Kidney (tissue), 14 donors: ENCODE results near the gene ELN. TPM values are rescaled to one million over a fixed set of nuclear protein-coding genes. Genes with fewer than 3 reads are reported as not detected.
A peak's percentile ranks its signal among the peaks of the same experiment; 100 is the strongest.

Source experiments
- DNase-seq, 5 donors: peaks; one replicate each; pipeline ENCODE4 v3.0.0-alpha.2; 2013 to 2020
- FAIRE-seq: peaks from 2 replicates; lab custom pipeline; 2012; peaks lifted over from hg19 to GRCh38; lab: Jason Lieb, UNC
- H3K27ac ChIP-seq, 2 donors: one replicate each; pipeline ENCODE4 v1.7.0; 2013; ENCODE audit warnings: low read depth in 2 of 2, low read length in 2 of 2, inconsistent platforms in 1 of 2
- H3K27me3 ChIP-seq: one replicate; pipeline ENCODE4 v1.7.1; 2013; ENCODE audit warnings: low read length, inconsistent platforms; ENCODE audit not compliant: control insufficient read depth, insufficient read depth
- H3K36me3 ChIP-seq, 3 donors: one replicate each; pipeline versions ENCODE4 v1.7.0 to v1.7.1; 2013; ENCODE audit warnings: low read length in 3 of 3, control low read depth in 1 of 3, inconsistent platforms in 1 of 3; ENCODE audit not compliant: insufficient read depth in 3 of 3, control insufficient read depth in 2 of 3
- H3K4me1 ChIP-seq, 3 donors: one replicate each; pipeline versions ENCODE4 v1.7.0 to v1.7.1; 2013; ENCODE audit warnings: low read length in 3 of 3, inconsistent platforms in 1 of 3, low read depth in 1 of 3; ENCODE audit not compliant: control insufficient read depth in 2 of 3, insufficient read depth in 2 of 3
- H3K4me3 ChIP-seq, 3 donors: one replicate each; pipeline versions ENCODE4 v1.7.0 to v1.8.1; 2013; ENCODE audit warnings: low read length in 3 of 3, control low read depth in 1 of 3, inconsistent platforms in 1 of 3
- H3K9ac ChIP-seq, 3 donors: one replicate each; pipeline versions ENCODE4 v1.7.0 to v1.7.1; 2013; ENCODE audit warnings: low read length in 3 of 3, control low read depth in 1 of 3, inconsistent platforms in 1 of 3
- H3K9me3 ChIP-seq, 3 donors: one replicate each; pipeline versions ENCODE4 v1.7.0 to v1.7.1; 2013; ENCODE audit warnings: low read length in 3 of 3, control low read depth in 1 of 3, inconsistent platforms in 1 of 3; ENCODE audit not compliant: control insufficient read depth in 2 of 3, insufficient read depth in 1 of 3
- intact Hi-C: fragments of 100-400 bp; cut with DNase I; formaldehyde crosslinking; loops from one replicate; pipeline ENCODE4 v1.11.1; 2022
- polyA plus RNA-seq: library from polyadenylated mRNA; stranded (reverse); fragments of 350-450 nt; fragmentation: Illumina TruSeq; extraction: RNeasy Lipid Tissue Mini Kit (QIAGEN cat#74804); gene quantifications from one replicate; pipeline ENCODE4 v1.2.3, GENCODE V29; 2014; ENCODE audit warnings: low read depth, low replicate concordance; ENCODE audit not compliant: insufficient read depth
- total RNA-seq: library from RNA; stranded (reverse); fragmentation: NEBNext Ultra II Directional; extraction: Animal tissue kit (Norgen Biotek cat#: 25700); gene quantifications from one replicate; pipeline ENCODE4 v1.2.1, GENCODE V29; 2021
- TF ChIP-seq, protein P1 (sequence below): IDR thresholded peaks from 3 replicates; pipeline ENCODE4 v1.5.1; 2012; ENCODE audit warnings: mild to moderate bottlenecking, moderate library complexity, borderline replicate concordance; ENCODE audit not compliant: insufficient read depth; ENCODE audit errors: extremely low read depth
- donor health status: control.
- donor health status: control.
- donor health status: control.
- donor health status: control.
- donor health status: control.
- donor health status: DM: yes; HTN: yes; CAD: no.
- donor health status: Normal renal cell carcinoma (clear cell type).

Gene ELN
- total and polyA plus RNA-seq, 2 donors from 2014 or later: 14.9 to 44.8 TPM

DNA sequence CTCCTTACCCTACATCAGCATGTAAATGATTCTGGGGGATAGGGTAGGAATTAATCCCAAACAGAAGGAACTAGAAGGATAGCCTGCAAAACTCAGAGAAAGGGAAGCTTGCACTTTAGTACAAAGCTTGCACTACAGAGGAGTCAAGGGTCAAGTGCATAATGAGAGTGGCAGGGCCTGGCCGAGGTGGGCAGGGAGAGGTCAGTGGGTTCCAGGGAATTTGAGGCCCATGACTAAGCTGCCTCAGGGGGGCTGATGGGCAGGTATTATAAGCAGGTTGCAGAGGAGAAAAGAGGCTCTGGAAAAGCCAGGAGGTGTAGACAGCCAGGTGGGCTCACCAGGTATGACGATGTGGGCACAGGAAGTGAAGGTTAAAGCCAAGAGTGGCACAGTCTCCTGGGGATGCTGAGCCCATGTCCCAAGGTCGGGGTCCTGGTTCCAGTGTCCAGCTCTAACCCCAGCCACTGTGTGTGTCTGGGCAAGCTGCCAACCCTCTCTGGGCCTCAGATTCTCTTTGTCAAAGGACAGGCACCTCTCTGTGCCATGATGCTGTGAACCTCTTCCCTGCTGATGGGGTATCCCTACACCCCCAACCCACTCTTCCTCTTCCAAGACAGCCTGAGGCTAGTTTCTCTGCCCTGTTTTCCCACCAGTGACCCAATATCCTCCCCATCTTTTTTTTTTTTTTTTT lies 32.0 kb upstream of the ELN start:
- Histone ChIP-seq H3K27ac (no peak overlapping the region), H3K4me1 (no peaks in the 10 kb centered on the region), H3K4me3 (no peak overlapping the region), H3K9ac (no peak overlapping the region), H3K9me3 (peaks cover 0 to 12% (median 0%) of the 10 kb centered on the region in 3 donors), H3K27me3 (no peaks in the 10 kb centered on the region), H3K36me3 (no peaks in the 10 kb centered on the region)
- TF ChIP-seq, protein P1, sequence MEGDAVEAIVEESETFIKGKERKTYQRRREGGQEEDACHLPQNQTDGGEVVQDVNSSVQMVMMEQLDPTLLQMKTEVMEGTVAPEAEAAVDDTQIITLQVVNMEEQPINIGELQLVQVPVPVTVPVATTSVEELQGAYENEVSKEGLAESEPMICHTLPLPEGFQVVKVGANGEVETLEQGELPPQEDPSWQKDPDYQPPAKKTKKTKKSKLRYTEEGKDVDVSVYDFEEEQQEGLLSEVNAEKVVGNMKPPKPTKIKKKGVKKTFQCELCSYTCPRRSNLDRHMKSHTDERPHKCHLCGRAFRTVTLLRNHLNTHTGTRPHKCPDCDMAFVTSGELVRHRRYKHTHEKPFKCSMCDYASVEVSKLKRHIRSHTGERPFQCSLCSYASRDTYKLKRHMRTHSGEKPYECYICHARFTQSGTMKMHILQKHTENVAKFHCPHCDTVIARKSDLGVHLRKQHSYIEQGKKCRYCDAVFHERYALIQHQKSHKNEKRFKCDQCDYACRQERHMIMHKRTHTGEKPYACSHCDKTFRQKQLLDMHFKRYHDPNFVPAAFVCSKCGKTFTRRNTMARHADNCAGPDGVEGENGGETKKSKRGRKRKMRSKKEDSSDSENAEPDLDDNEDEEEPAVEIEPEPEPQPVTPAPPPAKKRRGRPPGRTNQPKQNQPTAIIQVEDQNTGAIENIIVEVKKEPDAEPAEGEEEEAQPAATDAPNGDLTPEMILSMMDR: no peak
- DNase-seq (no peak), FAIRE-seq (no peak)
- intact Hi-C loops: no loop called here

DNA sequence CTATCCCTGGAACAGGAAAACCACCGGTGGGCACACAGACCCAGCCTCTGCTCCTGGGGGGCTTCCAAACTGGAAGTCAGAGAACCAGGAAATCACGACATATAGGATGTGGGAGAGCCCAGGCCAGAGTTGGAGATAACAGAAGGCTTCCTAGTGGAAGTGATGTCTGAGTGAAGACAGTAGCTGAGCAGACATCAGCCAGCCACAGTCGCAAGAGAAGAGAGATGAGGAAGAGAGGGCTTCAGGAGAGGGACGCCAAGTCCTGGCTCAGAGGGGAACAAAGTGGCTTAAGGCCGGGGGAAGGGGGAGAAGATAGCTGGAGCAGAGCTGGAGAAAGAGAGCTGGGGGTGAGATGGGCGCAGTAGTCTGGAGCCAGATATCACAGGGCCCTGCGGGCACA lies 30.9 kb upstream of the ELN start:
- Histone ChIP-seq H3K27me3 (no peaks in the 10 kb centered on the region), H3K27ac (no peak overlapping the region), H3K4me3 (no peak overlapping the region), H3K9ac (no peak overlapping the region), H3K4me1 (no peaks in the 10 kb centered on the region), H3K9me3 (peaks cover 0 to 12% (median 0%) of the 10 kb centered on the region in 3 donors), H3K36me3 (no peaks in the 10 kb centered on the region)
- no peak for FAIRE-seq
- DNase-seq: no peak
- intact Hi-C loops: no loop called here
- TF ChIP-seq, protein P1: no peak

DNA sequence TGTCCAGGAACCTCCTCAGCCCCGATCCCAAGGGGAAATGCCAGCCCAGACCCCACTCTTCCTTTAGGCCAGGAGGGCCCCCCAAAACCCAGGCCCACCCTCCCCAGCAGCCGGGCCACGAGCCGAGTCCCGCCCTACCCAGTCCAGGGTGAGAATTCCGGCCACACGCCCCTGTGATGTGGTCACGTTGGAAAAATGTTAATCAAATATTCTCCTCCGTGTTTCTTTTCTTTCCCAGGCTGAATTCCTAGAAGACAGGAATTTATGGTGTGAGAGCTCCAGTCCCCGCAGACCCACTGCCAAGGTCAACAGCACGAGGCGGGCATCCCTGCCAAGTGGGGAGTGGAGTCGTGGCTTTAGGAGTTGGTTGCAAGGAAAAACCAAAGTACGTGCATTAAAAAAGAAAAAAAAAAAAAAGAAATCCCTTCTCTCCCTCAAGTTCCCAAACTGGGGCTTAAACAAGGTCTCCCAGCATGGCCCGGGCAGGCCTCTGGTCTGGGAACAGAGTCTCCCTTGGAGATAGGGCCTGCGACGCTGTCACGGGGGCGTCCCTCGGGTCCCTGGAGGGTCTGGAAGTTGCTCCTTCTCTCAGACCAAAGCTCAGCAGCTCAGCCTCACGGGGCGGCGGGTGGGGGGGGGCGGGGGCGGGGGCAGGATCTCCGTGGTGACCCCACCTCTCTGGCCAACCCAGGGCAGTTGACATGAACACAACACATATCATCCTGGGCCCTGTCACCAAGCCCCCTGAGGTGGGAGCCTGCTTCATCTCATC lies 28.1 kb upstream of the ELN start:
- Histone ChIP-seq H3K4me1 (no peaks in the 10 kb centered on the region), H3K36me3 (no peaks in the 10 kb centered on the region), H3K9ac (no peak overlapping the region), H3K4me3 (no peak overlapping the region), H3K9me3 (peaks cover 0 to 3% (median 0%) of the 10 kb centered on the region in 3 donors), H3K27ac (no peak overlapping the region), H3K27me3 (no peaks in the 10 kb centered on the region)
- no peak for FAIRE-seq
- intact Hi-C loops: no loop called here
- TF ChIP-seq, protein P1: no peak
- DNase-seq: peak in 1 of 5 donors; percentile 73
